H1 (cell line): ENCODE results near the gene MAGEC3. TPM values are rescaled to one million over a fixed set of nuclear protein-coding genes. Genes with fewer than 3 reads are reported as not detected.

Experiments used
- CREB1 ChIP-seq: IDR thresholded peaks from 2 replicates; pipeline ENCODE4 v1.6.1; 2012; ENCODE audit warnings: inconsistent platforms
- PHF8 ChIP-seq: fragments of 200-600 bp; sonication (generic); conservative IDR thresholded peaks from 2 replicates; pipeline ENCODE4 v1.7.1; 2012; ENCODE audit warnings: low read depth, mild to moderate bottlenecking, inconsistent platforms, low read length, moderate library complexity
- TBP ChIP-seq: IDR thresholded peaks from 2 replicates; pipeline ENCODE4 v1.6.1; 2011; ENCODE audit warnings: low read depth, low read length, improper control_type of control experiment
- polyA plus RNA-seq, 7 experiments: library from polyadenylated mRNA; depleted of rRNA in 3 of 7; stranded (reverse) in 5 of 7; unstranded in 2 of 7; fragments of >200 nt in 5 of 7; fragments of 200-250 nt in 2 of 7; gene quantifications; 1 replicate in 5 of 7; 2 replicates in 1 of 7; 4 replicates in 1 of 7; pipeline versions ENCODE4 v1.2.1 to v1.2.3, GENCODE V29; 2011 to 2013; ENCODE audit warnings: missing spikeins in 2 of 7, mixed read lengths in 2 of 7
- total RNA-seq: library from RNA; stranded (reverse); fragmentation: NEBNext Ultra II Directional; extraction: Animal tissue kit (Norgen Biotek cat#: 25700); gene quantifications from 2 replicates; pipeline ENCODE4 v1.2.1, GENCODE V29; 2021
- TF ChIP-seq, protein P1 (sequence below): fragments of 300-600 bp; sonication (generic); IDR thresholded peaks from 2 replicates; pipeline ENCODE4 v1.7.1; 2012; ENCODE audit warnings: low read length, moderate library complexity, mild to moderate bottlenecking, inconsistent platforms; ENCODE audit not compliant: insufficient replicate concordance
- TF ChIP-seq, protein P2 (sequence below): IDR thresholded peaks from 2 replicates; pipeline ENCODE4 v1.6.1; 2011; ENCODE audit warnings: low read depth, mild to moderate bottlenecking, low read length; ENCODE audit not compliant: insufficient read depth

The MAGEC3 gene
- total and polyA plus RNA-seq, 2 of the 8 experiments (the other 6 are each of a cell fraction or from before 2014, with no cell fraction given) = not detected

DNA sequence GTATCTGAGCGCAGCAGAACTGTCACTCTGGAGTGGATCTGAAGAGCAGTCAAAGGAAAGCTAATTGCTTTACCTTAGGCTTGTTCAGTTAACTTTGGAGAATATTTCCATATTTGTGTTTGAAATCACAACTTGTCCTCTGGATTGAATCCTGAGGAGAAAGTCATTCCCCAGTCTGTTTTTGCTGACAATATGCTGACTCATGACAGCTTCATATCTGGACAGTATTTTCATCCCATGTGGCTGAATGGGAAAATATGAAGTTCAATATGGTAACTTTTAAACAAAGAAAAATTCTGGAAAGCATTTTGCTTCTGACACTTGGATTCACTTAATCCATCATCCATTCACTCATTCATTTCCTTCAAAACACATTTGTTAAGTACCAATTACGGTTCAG is 46.3 kb upstream of the MAGEC3 start (continued):
- TF ChIP-seq, protein P1, sequence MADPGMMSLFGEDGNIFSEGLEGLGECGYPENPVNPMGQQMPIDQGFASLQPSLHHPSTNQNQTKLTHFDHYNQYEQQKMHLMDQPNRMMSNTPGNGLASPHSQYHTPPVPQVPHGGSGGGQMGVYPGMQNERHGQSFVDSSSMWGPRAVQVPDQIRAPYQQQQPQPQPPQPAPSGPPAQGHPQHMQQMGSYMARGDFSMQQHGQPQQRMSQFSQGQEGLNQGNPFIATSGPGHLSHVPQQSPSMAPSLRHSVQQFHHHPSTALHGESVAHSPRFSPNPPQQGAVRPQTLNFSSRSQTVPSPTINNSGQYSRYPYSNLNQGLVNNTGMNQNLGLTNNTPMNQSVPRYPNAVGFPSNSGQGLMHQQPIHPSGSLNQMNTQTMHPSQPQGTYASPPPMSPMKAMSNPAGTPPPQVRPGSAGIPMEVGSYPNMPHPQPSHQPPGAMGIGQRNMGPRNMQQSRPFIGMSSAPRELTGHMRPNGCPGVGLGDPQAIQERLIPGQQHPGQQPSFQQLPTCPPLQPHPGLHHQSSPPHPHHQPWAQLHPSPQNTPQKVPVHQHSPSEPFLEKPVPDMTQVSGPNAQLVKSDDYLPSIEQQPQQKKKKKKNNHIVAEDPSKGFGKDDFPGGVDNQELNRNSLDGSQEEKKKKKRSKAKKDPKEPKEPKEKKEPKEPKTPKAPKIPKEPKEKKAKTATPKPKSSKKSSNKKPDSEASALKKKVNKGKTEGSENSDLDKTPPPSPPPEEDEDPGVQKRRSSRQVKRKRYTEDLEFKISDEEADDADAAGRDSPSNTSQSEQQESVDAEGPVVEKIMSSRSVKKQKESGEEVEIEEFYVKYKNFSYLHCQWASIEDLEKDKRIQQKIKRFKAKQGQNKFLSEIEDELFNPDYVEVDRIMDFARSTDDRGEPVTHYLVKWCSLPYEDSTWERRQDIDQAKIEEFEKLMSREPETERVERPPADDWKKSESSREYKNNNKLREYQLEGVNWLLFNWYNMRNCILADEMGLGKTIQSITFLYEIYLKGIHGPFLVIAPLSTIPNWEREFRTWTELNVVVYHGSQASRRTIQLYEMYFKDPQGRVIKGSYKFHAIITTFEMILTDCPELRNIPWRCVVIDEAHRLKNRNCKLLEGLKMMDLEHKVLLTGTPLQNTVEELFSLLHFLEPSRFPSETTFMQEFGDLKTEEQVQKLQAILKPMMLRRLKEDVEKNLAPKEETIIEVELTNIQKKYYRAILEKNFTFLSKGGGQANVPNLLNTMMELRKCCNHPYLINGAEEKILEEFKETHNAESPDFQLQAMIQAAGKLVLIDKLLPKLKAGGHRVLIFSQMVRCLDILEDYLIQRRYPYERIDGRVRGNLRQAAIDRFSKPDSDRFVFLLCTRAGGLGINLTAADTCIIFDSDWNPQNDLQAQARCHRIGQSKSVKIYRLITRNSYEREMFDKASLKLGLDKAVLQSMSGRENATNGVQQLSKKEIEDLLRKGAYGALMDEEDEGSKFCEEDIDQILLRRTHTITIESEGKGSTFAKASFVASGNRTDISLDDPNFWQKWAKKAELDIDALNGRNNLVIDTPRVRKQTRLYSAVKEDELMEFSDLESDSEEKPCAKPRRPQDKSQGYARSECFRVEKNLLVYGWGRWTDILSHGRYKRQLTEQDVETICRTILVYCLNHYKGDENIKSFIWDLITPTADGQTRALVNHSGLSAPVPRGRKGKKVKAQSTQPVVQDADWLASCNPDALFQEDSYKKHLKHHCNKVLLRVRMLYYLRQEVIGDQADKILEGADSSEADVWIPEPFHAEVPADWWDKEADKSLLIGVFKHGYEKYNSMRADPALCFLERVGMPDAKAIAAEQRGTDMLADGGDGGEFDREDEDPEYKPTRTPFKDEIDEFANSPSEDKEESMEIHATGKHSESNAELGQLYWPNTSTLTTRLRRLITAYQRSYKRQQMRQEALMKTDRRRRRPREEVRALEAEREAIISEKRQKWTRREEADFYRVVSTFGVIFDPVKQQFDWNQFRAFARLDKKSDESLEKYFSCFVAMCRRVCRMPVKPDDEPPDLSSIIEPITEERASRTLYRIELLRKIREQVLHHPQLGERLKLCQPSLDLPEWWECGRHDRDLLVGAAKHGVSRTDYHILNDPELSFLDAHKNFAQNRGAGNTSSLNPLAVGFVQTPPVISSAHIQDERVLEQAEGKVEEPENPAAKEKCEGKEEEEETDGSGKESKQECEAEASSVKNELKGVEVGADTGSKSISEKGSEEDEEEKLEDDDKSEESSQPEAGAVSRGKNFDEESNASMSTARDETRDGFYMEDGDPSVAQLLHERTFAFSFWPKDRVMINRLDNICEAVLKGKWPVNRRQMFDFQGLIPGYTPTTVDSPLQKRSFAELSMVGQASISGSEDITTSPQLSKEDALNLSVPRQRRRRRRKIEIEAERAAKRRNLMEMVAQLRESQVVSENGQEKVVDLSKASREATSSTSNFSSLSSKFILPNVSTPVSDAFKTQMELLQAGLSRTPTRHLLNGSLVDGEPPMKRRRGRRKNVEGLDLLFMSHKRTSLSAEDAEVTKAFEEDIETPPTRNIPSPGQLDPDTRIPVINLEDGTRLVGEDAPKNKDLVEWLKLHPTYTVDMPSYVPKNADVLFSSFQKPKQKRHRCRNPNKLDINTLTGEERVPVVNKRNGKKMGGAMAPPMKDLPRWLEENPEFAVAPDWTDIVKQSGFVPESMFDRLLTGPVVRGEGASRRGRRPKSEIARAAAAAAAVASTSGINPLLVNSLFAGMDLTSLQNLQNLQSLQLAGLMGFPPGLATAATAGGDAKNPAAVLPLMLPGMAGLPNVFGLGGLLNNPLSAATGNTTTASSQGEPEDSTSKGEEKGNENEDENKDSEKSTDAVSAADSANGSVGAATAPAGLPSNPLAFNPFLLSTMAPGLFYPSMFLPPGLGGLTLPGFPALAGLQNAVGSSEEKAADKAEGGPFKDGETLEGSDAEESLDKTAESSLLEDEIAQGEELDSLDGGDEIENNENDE = no peak
- TF ChIP-seq TBP (no peak), PHF8 (no peak), CREB1 (no peak)
- TF ChIP-seq, protein P2, sequence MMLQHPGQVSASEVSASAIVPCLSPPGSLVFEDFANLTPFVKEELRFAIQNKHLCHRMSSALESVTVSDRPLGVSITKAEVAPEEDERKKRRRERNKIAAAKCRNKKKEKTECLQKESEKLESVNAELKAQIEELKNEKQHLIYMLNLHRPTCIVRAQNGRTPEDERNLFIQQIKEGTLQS = no peak
